GM18526 (cell line): ENCODE results near the gene GNG10.

Experiments used
- POLR2A ChIP-seq: IDR thresholded peaks from 3 replicates; pipeline ENCODE4 v1.6.1; 2011; ENCODE audit not compliant: insufficient read length; ENCODE audit errors: extremely low read depth

GNG10 gene

GRCh38 chr9:111661150-111661801, at the start of gene GNG10:
Gene GNG10, plus strand, starts transcription at chr9:111661605. Its CDS starts 30 bp downstream, at chr9:111661635.
- TF ChIP-seq POLR2A = peak; percentile 41

GRCh38 chr9:111613436-111614040, 47.9 kb upstream of the GNG10 start:
- no peak for TF ChIP-seq POLR2A

- no peak for TF ChIP-seq POLR2A
These were observed 45.5 kb upstream of the GNG10 start for GRCh38 chr9:111615928-111616327.

- no peak for TF ChIP-seq POLR2A
These were observed 39.4 kb upstream of the GNG10 start for GRCh38 chr9:111621895-111622480.

GRCh38 chr9:111622626-111623025, 38.8 kb upstream of the GNG10 start:
- TF ChIP-seq POLR2A = no peak

GRCh38 chr9:111627260-111627963, 34.0 kb upstream of the GNG10 start:
- TF ChIP-seq POLR2A = no peak

- no peak for TF ChIP-seq POLR2A
These were observed 33.0 kb upstream of the GNG10 start for GRCh38 chr9:111628411-111628810.

- no peak for TF ChIP-seq POLR2A
These were observed 31.0 kb upstream of the GNG10 start for GRCh38 chr9:111630182-111630963.

GRCh38 chr9:111630964-111631213, 30.5 kb upstream of the GNG10 start:
- TF ChIP-seq POLR2A = no peak

GRCh38 chr9:111631214-111631971, 30.0 kb upstream of the GNG10 start, which contains the start of gene DNAJC25:
Gene DNAJC25, plus strand, starts transcription at chr9:111631334. Its CDS starts 74 bp downstream, at chr9:111631408.
- peak; percentile 100 for TF ChIP-seq POLR2A

- TF ChIP-seq POLR2A = no peak
These were observed 29.3 kb upstream of the GNG10 start for GRCh38 chr9:111632060-111632459.

GRCh38 chr9:111632695-111633388, 28.6 kb upstream of the GNG10 start:
- TF ChIP-seq POLR2A = no peak

GRCh38 chr9:111633389-111633736, 28.0 kb upstream of the GNG10 start:
- no peak for TF ChIP-seq POLR2A

GRCh38 chr9:111634860-111635259, 26.5 kb upstream of the GNG10 start:
- no peak for TF ChIP-seq POLR2A
